DOHH2 (cell line): Measurements from ENCODE around the gene SPDYC.

Experiments
- H3F3A ChIP-seq: fragments of 200-600 bp; sonication (generic), shearing (Covaris generic); 2 replicates; pipeline ENCODE4 v1.6.0; 2016; ENCODE audit warnings: antibody characterized with exemption, mild to moderate bottlenecking; ENCODE audit not compliant: control insufficient read depth, insufficient read depth
- H3K27ac ChIP-seq: fragments of 200-600 bp; sonication (generic); 2 replicates; pipeline ENCODE4 v1.5.1; 2014; ENCODE audit warnings: low read depth, mild to moderate bottlenecking, low read length, moderate library complexity
- H3K27me3 ChIP-seq: fragments of 200-600 bp; sonication (generic); 2 replicates; pipeline ENCODE4 v1.6.1; 2014; ENCODE audit warnings: mild to moderate bottlenecking, low read length, mixed read lengths; ENCODE audit not compliant: control insufficient read depth
- H3K36me3 ChIP-seq: fragments of 200-600 bp; sonication (generic); 2 replicates; pipeline ENCODE4 v1.6.1; 2014; ENCODE audit warnings: mild to moderate bottlenecking, low read length, moderate library complexity, mixed read lengths; ENCODE audit not compliant: control insufficient read depth
- H3K4me1 ChIP-seq: fragments of 200-600 bp; sonication (generic); 2 replicates; pipeline ENCODE4 v1.6.1; 2014; ENCODE audit warnings: mild to moderate bottlenecking, low read length, mixed read lengths; ENCODE audit not compliant: control insufficient read depth
- H3K4me2 ChIP-seq: fragments of 200-600 bp; sonication (generic); 2 replicates; pipeline ENCODE4 v1.6.0; 2014; ENCODE audit warnings: mild to moderate bottlenecking, low read length, moderate library complexity
- H3K4me3 ChIP-seq: fragments of 200-600 bp; sonication (generic); 2 replicates; pipeline ENCODE4 v1.5.1; 2014; ENCODE audit warnings: mild to moderate bottlenecking, low read length, mixed read lengths
- H3K79me2 ChIP-seq: fragments of 200-600 bp; sonication (generic); 2 replicates; pipeline ENCODE4 v1.6.1; 2014; ENCODE audit warnings: mild to moderate bottlenecking, low read length, mixed read lengths; ENCODE audit not compliant: control insufficient read depth
- H3K9me2 ChIP-seq: fragments of 200-600 bp; sonication (generic); replicated peaks from 2 replicates; pipeline ENCODE4 v1.6.1; 2014; ENCODE audit warnings: mild to moderate bottlenecking, low read length, mixed read lengths; ENCODE audit not compliant: control insufficient read depth
- H3K9me3 ChIP-seq: fragments of 200-600 bp; sonication (generic); 2 replicates; pipeline ENCODE4 v1.6.1; 2014; ENCODE audit warnings: antibody characterized with exemption, low read length, mixed read lengths; ENCODE audit not compliant: control insufficient read depth, insufficient read depth
- H4K20me1 ChIP-seq: fragments of 200-600 bp; sonication (generic); 2 replicates; pipeline ENCODE4 v1.6.0; 2014; ENCODE audit warnings: low read depth, mild to moderate bottlenecking, antibody characterized with exemption, low read length, moderate library complexity; ENCODE audit not compliant: control insufficient read depth, insufficient read depth
- EZH2phosphoT487 ChIP-seq: fragments of 200-600 bp; sonication (generic); IDR thresholded peaks from 2 replicates; pipeline ENCODE4 v1.6.1; 2017; ENCODE audit warnings: borderline replicate concordance, mild to moderate bottlenecking, antibody characterized with exemption, low read length, moderate library complexity, mixed read lengths
- TF ChIP-seq, protein P1 (sequence below): fragments of 200-600 bp; sonication (generic); IDR thresholded peaks from one replicate; pipeline ENCODE4 v1.5.1; 2014; ENCODE audit warnings: antibody characterized with exemption, mild to moderate bottlenecking, low read depth, low read length; ENCODE audit not compliant: poor library complexity, severe bottlenecking

The SPDYC gene

DNA sequence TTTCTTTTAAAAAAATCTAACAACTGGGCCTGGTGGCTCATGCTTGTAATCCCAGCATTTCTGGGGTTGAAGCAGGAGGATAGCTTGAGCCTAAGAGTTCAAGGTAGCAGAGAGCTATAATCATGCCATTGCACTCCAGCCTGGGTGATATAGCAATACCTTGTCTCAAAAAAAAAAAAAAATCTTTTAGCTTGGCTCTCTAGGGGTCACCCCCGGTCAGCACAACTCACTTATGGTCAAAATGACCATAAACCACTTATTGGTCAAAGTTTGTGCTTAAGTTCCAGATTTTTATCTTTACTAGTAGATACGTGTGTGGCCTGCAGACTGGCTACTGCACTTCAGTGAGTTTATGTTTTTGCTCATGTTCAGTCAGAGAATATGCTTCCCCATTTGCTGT, 6.3 kb upstream of the SPDYC start:
- Histone ChIP-seq H3K79me2 (no peaks in the 10 kb centered on the region), H3K4me2 (no peak overlapping the region), H3K9me3 (no peaks in the 10 kb centered on the region), H3K27me3 (no peaks in the 10 kb centered on the region), H3K27ac (no peak overlapping the region), H3K9me2 (no peaks in the 10 kb centered on the region), H4K20me1 (no peaks in the 10 kb centered on the region), H3K36me3 (no peaks in the 10 kb centered on the region), H3K4me3 (no peak overlapping the region), H3F3A (peaks cover 9% of the 10 kb centered on the region; the same call in 1 of the 2 replicates), H3K4me1 (peaks cover 43% of the 10 kb centered on the region)
- TF ChIP-seq EZH2phosphoT487: no peak
- TF ChIP-seq, protein P1, sequence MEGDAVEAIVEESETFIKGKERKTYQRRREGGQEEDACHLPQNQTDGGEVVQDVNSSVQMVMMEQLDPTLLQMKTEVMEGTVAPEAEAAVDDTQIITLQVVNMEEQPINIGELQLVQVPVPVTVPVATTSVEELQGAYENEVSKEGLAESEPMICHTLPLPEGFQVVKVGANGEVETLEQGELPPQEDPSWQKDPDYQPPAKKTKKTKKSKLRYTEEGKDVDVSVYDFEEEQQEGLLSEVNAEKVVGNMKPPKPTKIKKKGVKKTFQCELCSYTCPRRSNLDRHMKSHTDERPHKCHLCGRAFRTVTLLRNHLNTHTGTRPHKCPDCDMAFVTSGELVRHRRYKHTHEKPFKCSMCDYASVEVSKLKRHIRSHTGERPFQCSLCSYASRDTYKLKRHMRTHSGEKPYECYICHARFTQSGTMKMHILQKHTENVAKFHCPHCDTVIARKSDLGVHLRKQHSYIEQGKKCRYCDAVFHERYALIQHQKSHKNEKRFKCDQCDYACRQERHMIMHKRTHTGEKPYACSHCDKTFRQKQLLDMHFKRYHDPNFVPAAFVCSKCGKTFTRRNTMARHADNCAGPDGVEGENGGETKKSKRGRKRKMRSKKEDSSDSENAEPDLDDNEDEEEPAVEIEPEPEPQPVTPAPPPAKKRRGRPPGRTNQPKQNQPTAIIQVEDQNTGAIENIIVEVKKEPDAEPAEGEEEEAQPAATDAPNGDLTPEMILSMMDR: no peak

GRCh38 chr11:65165410-65166317, 4.4 kb upstream of the SPDYC start:
- TF ChIP-seq, protein P1: no peak
- TF ChIP-seq EZH2phosphoT487: no peak
- H3K79me2 ChIP-seq: no peaks in the 10 kb centered on the region
- no peak overlapping the region for H3K4me3 ChIP-seq
- H3K4me1 ChIP-seq: peaks cover 35% of the 10 kb centered on the region
- H3K4me2 ChIP-seq: no peak overlapping the region
- H3K9me2 ChIP-seq: no peaks in the 10 kb centered on the region
- no peaks in the 10 kb centered on the region for H3K27me3 ChIP-seq
- no peaks in the 10 kb centered on the region for H3K9me3 ChIP-seq
- peaks cover 5% of the 10 kb centered on the region; the same call in 1 of the 2 replicates for H3F3A ChIP-seq
- H4K20me1 ChIP-seq: no peaks in the 10 kb centered on the region
- no peaks in the 10 kb centered on the region for H3K36me3 ChIP-seq
- H3K27ac ChIP-seq: no peak overlapping the region

DNA sequence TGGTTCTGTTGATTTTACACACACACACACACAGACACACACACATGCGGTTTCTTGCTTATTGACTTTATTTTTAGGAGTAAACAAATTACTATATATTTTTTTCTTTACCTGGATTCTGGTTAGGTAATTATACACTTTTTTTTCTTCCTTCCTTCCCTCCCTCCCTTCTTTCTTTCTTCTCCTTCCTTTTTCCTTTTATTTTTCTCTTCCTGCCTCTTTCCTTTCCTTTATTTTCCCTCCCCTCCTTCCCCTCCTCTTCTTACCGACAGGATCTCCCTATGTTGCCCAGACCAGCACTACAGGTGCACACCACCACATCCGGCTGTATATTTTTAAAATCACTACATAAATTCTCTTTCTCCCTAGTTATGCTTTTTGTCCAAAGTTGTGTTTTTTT, 3.1 kb upstream of the SPDYC start:
- Histone ChIP-seq H3K36me3 (no peaks in the 10 kb centered on the region), H3K9me3 (no peaks in the 10 kb centered on the region), H3K4me2 (peak overlapping the region; percentile 27; the same call in 1 of the 2 replicates), H3K79me2 (no peaks in the 10 kb centered on the region), H4K20me1 (no peaks in the 10 kb centered on the region), H3K9me2 (no peaks in the 10 kb centered on the region), H3K4me3 (no peak overlapping the region), H3K27ac (peak overlapping the region; percentile 5; the same call in 1 of the 2 replicates), H3K27me3 (no peaks in the 10 kb centered on the region), H3K4me1 (peaks cover 29% of the 10 kb centered on the region), H3F3A (no peaks in the 10 kb centered on the region; the same call in 1 of the 2 replicates)
- TF ChIP-seq, protein P1: no peak
- no peak for TF ChIP-seq EZH2phosphoT487
